ENCODE results near the gene SPOCK1.

The SPOCK1 gene

DNA sequence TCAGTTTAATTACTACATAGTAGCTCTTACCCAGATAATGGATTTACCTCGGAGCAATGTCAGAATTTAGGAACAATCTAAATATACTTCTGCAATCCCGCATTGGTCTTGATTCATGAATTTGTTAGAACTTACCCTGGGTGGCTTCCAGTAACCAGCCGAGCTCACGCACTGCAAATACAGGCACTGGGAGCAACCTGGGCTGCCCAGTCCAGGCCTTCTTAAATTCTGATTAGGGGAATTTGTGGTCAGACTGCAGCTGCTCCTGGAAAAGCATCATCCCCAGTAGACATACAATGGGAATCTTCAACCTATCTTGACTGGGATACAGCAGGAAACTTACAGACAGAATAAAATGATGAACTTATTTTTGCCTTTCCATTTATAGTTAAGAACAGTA is 270.3 kb downstream of the SPOCK1 start:
- DNase-seq (ENCODE audit: low read depth in 2 of 2), result no peak

DNA sequence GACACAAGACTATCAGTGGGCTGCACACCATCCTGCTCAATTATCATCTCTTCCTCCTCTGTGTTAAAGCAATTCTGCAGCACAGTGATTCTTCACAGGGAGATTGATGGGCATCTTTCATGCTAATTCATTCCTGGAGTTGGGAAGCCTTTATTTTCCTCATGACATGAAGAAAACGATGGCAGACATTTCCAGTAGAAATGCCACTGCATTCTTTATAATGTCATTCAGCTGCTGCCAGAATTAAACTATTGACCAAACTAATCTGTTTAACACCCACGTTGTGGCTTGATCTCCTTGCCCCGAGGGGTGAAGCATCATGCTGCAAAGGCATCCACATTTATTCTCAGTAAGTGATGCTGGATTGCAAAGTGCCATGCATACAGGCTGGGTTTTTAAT is 273.0 kb downstream of the SPOCK1 start:
- DNase-seq (ENCODE audit: low read depth in 2 of 2), result no peak

DNA sequence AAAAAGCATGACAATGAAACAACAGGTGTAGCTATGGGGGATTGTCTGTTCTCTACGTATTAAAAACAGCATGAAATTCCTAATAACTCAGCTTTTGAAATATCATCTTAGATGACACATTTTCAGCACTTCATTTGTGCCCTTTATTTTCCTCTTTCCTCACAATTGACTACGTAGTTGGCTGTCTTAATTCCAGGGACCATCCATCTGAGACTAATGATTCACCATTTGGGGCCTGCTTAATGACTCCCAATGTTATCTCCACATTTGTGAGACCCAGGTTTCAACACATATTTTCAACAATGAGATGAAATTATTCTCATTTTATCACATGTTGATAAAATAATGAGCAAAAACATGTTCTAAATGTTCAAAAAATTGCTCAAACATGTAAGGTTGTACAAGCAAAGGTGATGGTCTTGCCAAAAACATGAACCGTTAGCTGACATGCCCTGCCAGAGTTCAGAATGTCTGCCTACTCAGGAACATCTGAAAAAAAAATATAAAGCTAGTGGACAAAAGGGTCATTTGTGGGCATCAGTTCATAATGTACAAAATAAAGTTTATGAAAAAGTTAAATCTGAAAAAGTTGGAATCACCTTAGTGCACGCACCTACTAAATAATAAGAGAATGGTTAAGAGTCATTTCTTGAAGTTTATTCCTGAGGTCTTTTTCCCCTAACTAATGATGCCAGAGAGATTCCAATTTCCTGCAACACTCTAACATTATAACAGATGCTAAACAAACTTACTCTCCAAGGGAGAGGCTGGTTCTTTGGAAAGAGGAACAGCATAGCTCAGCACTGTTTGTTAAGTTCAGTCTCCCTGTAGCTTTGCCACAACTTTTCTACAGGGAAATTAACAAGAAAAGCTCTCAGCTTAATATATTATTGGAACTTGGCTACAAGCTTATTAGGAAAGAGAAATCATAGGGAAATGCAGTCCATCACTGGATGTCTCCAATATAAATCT is 275.5 kb downstream of the SPOCK1 start:
- DNase-seq (ENCODE audit: low read depth in 2 of 2), result no peak

DNA sequence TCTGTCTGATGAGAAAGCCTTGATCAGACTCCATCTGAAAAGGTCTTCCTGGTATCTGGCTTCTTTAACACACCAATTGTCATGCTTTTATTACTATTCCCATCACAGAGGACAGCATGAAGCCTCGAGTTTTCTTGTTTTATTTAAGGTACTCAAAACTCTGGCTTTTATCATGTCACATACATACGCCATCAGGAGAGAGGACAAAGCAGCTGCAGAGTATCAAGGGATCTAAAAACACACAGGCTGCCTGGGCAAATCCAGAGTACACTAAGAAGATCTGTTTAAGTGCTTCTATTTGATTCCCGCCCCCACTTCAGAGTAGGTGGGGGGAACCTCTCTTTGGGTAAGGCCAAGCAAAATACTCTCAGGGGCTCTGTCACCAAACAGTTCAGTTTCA is 277.2 kb downstream of the SPOCK1 start:
- DNase-seq (ENCODE audit: low read depth in 2 of 2), result no peak

DNA sequence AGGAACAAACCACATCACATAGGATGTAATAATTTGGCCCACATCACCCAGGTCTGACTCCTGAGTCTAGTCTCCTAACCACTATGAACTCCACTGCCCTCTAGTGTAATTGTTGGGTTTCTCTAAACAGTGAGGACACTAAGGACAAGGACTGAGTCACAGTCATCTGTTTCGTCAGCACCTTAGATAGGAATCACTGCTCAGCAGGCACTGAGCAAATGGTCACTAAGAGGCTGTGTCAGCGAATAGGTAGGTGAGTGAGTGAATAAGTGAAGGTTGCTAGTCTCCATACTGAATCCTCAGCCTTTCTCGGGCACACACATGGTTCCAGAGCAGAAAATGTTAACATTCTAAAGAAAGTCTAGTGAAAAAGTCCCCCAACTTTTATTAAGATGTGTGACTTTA is 278.6 kb downstream of the SPOCK1 start:
- DNase-seq (ENCODE audit: low read depth in 2 of 2), result no peak

DNA sequence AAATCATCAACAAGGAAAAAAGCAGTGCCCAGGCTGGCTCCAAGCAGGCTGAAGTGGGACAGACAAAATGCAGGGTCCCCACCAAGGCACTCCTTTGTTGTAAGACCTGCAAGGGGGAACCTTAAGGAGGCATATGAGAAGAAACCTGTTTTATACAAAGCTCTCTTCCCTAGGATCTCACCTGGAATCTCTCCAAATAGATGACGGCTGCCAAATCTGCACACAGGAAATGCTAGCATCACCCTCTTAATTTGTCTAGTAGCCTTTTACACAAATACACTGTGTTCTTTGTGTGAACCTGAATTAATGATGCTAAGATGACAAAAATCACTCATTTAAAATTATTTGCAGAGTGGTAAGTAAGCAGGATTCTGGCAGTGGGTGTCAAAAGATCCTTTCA is 280.2 kb downstream of the SPOCK1 start:
- no peak for DNase-seq (ENCODE audit: low read depth in 2 of 2)

DNA sequence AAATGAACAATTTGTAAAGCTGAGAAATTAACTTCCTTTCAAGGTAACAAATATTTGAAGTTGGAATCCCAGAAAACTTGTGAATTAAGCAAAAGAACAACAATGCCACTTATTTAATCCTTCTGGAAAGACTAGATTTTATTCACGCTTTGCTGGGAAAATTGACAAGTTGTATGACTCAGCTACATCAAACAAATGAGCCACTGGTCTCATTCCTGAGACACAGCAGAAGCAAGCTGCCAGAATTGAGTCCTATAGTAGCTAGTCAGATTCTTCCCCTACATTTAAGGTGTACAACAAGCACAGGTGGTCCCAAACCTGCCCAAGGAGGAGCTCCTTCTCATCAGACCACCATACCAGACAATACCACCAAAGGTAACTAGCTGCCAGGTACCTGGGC is 280.7 kb downstream of the SPOCK1 start:
- no peak for DNase-seq (ENCODE audit: low read depth in 2 of 2)

DNA sequence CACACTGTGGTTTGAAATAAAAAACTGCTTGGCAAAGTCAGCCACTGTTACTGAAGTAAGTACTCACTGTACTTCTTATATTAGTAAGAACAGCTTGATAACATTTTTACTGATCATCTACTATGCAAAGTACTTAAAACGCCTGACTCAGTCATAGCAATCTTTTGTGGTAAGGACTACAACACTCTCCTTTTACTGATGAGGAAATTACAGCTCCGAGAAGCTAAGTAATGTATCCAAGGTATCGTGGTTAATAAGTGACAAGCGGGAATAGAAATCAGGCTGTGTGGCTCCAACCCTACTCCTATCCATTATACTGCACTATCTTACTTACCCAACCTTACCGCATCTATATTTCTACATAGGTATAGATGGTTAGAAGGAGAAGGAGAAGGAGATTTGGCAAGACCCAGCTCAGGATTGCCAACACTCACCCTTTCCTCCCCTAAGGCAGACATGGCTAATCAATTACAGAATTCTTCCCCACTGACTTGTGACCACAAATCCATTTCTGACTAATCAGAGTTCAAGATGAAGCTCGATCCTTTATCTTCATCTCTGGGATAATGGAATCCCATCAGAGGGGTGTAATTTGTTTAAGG is 281.4 kb downstream of the SPOCK1 start:
- DNase-seq (ENCODE audit: low read depth in 2 of 2), result no peak

DNA sequence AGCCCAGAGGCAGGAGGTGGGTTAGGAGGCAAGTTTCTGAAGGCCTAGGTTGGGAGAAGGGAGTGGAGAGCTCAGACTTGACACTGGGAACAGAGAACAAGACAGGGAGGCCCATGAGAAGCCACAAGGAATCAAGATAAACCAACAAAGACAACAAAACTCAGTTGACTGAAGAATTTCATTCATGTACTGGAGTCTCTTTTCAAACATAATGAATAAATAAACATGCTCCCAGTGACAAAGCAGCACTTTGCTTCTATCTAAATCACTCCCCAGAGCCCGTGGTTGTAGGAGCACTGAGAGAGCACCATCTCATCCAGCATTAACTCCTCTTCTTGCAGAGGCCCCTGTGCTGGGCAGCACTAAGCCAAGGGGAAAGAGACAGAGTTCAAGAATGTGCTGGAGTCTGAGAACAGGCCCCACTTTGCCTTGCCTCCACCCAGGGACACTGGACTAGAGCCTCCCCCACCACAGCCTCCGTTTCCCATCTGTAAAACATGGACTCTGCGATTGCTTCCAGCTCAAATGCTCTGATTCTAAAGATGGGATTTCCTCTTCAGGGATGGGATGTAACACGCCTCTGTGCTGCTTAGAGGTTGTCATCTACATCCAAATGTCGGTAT is 282.0 kb downstream of the SPOCK1 start:
- DNase-seq (ENCODE audit: low read depth in 2 of 2), result no peak

DNA sequence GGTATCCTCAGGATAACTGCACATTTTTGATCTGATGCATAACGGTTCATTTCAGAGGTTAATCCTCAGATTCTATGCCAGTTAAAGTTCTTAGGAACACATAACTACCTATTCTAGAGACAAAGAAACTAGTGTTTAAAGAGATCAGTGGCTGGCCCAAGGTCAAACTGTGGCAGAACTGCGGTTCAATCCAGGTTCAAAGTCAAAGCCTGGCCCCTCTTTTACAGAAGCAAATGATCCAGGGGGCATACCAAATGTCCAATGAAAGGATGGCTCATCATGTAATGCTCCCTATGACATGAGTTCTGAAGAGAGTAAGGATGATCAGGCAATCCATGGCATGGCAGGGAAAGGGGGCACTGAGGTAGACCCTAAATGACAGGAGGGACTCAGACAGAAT is 283.3 kb downstream of the SPOCK1 start:
- no peak for DNase-seq (ENCODE audit: low read depth in 2 of 2)

DNA sequence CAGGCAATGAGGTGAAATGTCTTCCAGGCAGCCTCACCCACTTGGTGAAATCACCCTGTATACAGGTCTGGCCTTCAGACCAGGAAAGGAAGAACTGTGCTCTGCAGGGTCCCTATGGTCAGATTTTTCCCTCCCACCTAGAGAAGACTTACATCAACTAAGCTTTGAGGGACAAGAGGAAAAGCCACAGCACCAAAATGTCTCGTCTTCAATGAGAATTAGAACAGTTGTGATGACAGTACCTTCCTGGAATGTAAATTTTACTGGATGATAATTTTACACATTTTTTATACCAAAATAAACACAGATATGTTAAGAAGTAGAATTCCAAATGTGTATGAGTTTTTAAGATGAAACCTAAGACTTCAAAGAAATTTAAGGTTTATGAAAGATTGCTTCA is 283.9 kb downstream of the SPOCK1 start:
- DNase-seq (ENCODE audit: low read depth in 2 of 2), result no peak

DNA sequence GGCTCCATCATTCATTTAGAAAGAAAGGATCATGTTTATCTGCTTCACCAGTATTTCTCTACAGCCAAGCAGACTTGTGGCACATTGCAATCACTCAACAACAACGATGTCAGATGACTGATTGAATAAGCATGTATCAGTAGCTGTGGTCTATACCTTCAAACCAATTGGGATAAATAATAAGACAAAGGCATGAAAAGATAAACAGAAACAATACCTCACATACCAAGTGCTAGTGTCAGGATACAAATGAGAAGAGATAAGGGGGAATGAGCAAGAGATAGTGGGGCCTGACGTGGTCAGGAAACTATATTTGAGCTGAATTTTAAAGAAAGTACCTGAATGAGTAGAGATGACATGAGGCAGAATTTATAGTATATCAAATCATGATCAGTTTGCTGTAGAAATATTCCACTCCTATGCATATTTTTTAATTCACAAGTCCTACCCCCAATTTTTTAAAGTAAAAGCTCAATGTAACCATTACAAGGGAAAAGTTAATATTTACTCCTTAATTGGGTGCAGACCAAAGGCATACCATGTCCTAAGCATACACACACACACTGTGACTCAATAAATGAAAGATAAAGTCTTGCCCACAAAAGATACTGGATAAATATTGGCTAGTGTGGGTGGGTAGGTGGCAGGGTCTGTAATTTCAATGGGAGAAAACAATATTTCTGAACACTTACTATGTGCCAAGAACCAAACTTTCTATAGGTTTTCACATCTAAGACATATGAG is 284.5 kb downstream of the SPOCK1 start:
- DNase-seq (ENCODE audit: low read depth in 2 of 2), result no peak

DNA sequence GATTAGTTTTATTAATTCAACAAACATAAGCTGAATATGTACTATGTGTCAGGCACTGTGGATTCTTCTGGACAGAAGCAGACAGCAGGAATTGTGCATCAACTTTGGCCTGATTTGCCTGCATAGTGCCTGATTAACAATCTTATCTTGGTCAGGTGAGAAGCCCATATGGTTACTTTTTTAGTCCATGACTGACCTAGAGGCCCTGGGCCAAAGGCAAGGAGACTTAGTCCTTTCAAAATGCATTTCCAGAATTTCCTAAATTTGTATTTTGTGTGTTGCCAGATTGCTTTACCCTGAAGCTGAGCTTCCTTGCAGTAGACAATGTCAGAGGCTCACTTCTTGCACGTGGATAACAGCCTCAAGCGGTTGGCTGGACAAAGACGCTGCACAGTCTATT is 286.7 kb downstream of the SPOCK1 start:
- no peak for DNase-seq (ENCODE audit: low read depth in 2 of 2)

DNA sequence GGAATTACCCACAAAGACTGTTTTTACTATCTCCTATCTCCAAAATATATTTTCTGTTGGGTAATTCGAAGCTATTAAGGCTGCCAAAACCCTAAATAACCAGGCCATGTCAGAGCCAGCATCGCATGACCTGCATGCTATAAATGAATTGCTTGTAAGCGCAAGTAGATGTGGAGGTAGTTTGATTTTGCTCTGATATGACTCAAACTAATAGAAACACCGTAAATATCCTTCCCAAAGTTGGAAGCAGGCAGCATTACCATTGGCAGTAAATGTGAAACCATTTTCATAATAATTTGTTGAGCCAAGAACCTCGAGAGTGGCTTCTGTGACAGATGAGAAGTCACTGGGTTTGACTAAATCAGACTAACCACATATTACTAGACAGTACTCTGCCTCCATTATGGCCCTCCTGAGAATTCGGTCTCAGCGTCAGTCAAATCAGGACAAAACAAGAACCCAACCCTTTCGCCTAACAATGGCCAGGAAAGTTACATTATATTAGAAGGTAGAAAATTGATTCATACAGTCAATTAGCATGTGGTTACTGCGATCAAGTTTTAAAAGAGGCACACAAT is 289.8 kb downstream of the SPOCK1 start:
- DNase-seq (ENCODE audit: low read depth in 2 of 2), result no peak

DNA sequence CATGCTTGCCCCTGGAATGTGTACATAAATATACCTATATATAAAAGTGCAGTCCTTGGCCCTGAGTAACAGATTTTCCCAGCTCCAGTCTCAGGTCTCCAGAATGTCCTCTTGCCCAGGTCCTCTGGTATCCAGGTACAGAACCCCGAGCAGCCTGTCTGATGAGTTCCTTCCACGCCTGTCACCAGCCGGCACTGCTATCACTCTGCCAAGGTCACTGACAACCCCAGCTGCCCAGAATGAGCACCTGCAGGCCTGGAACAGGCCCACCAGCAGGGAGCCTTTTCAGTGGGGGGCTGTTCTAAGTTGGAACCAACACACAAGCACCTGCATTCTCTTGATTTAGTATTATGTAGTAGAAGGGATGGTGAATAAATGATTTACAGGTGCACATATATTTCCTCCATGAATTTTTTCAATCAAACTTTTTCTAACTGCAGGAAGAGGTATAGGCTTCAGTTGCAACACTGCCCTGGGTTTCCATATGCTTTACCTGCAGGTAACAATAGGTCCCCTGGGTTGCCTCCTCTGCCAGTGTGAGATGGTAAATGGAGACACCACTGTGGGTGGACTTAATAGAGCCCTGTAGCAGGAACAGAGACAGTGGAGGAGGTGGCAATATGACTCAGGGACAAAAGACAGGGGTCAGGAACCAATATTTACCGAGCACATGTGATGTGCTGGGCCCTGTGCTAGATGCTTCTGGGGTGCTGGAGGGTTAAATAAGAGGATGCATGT is 291.9 kb downstream of the SPOCK1 start:
- DNase-seq (ENCODE audit: low read depth in 2 of 2), result no peak

DNA sequence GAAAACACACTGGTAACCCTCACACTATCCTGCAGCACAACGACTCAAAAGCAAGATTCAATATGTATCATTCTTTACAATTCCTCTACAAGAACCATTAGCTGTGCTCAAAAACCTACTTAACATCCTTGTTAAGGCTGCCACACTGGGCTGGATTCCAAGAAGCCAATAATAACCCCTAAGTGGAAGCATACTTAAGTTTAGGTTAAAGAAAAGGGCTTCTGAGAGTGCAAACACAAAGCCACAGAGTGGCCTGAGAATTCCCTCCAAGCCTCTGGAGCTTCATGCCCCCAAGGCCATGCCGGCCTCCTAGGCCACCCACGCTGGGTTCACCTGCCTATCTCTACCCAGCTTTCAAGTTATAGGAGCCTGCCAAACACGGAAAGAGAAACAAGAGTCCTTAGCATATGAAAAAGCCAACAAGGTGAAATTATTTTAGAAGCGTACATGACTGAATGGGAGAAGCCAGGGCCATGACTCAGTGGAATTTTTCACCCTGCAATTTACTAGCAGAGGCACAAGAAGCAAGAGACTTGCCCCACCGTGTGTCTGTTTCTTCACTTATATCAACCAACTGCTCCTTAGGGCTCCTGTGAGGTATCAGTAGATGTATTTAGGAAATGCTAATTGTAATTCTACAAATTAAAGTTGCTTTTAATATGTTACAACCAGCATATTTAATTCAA is 293.0 kb downstream of the SPOCK1 start:
- no peak for DNase-seq (ENCODE audit: low read depth in 2 of 2)

DNA sequence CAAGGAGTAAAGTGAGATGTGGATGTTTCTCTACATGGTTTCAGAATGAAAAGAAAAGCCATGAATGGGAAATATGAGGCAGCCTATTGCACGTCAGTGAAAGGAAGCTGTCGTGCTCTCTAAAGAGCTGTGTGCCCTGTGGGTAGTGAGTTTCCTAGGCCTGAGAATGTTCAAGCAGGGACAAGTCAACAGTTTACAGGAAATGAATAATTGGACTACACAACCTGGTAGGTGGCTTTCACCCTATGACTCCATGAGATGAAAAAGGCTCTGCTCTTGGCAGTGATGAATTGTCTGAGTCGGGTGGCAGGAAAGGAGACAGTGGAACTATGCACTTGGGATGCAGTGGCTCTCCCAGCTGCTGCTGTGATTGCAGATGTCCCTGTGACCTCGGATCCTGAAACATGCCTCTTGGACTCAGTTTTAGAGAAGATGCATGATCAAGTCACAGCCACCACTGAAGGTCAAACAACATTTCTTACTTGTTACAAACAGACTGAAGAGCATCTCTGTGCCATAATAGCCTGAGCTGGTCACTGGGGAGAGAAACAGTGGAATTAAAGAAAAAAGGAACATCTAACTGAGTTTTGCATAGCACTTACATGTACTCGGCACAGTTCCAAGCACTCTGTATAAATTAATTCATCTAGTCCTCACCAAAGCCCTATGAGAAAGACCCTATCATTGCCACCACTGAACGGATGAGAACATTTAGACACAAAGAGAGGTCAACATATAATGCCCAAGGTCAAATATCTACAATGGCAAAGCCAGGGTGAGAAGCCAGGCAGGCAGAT is 293.7 kb downstream of the SPOCK1 start:
- DNase-seq (ENCODE audit: low read depth in 2 of 2), result no peak

DNA sequence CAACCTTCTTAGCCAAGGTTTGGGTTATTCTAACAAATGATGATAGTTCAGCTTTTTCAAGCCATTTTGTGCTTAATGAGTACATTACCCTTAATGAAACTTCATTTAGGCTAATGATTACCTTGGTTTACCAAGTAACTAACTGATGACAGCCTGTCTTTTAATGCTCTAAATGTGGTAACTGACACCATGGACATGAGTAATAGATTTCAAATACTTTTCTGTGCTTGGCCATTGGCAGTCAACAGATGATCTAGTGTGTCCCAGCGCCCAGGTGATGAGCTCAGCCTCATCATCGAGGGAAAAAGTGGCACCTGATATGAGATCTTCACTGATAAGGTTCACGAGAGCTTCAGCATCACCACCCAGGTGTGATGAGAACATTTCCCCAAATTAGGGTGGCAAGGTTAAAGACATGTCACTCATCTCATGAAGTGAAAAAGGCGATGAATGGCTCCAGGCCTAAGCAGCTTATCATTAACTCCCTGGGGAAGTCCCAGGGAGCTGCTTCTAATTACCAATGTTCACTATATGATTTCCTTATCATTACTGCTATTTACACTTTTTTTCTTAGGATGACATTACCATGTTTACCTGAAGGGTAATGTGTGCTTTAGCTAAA is 296.0 kb downstream of the SPOCK1 start:
- DNase-seq (ENCODE audit: low read depth in 2 of 2), result no peak

DNA sequence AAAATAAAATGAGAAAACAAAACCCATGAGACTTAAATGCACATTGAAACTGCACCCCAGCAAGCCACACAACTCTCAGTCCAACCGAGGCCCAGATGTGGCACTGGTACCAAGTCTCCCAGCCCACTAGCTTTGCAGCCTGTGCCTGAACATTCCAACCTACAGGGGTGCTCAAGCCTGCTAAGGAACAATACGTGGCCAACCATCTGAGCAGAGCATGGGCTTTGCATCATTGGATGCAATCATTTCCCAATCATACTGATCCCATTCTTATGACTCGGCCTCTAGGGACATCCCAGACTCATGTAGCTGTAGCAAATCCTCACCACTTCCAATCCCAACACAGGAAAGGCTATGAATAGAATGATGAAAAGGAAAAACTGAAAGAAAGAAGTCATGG is 297.2 kb downstream of the SPOCK1 start:
- no peak for DNase-seq (ENCODE audit: low read depth in 2 of 2)
